Ishikawa (cell line): ENCODE data around the gene MRPS23.
A peak's percentile ranks its signal among the peaks of the same experiment; 100 is the strongest.

ENCODE experiments used
- CEBPB ChIP-seq: IDR thresholded peaks from 2 replicates; pipeline ENCODE4 v1.6.1; 2012
- CREB1 ChIP-seq: IDR thresholded peaks from 2 replicates; pipeline ENCODE4 v1.6.1; 2012; ENCODE audit warnings: low read depth
- EGR1 ChIP-seq: IDR thresholded peaks from 2 replicates; pipeline ENCODE4 v1.6.1; 2012
- EP300 ChIP-seq: IDR thresholded peaks from 2 replicates; pipeline ENCODE4 v1.6.1; 2012; ENCODE audit warnings: borderline replicate concordance
- FOXM1 ChIP-seq: IDR thresholded peaks from 2 replicates; pipeline ENCODE4 v1.6.1; 2012; ENCODE audit warnings: low read depth, borderline replicate concordance
- MAX ChIP-seq: IDR thresholded peaks from 2 replicates; pipeline ENCODE4 v1.6.1; 2012
- NFIC ChIP-seq: IDR thresholded peaks from 2 replicates; pipeline ENCODE4 v1.6.1; 2012
- RAD21 ChIP-seq: IDR thresholded peaks from 2 replicates; pipeline ENCODE4 v1.6.1; 2012; ENCODE audit warnings: low read depth
- REST ChIP-seq: IDR thresholded peaks from 2 replicates; pipeline ENCODE4 v1.6.1; 2012; ENCODE audit warnings: low read depth, mild to moderate bottlenecking
- TAF1 ChIP-seq: IDR thresholded peaks from 2 replicates; pipeline ENCODE4 v1.6.1; 2012; ENCODE audit warnings: low read depth, mild to moderate bottlenecking
- TCF12 ChIP-seq: IDR thresholded peaks from 2 replicates; pipeline ENCODE4 v1.6.1; 2012; ENCODE audit warnings: low read depth
- TEAD4 ChIP-seq: IDR thresholded peaks from 2 replicates; pipeline ENCODE4 v1.6.1; 2012
- USF1 ChIP-seq: IDR thresholded peaks from 2 replicates; pipeline ENCODE4 v1.6.1; 2012
- YY1 ChIP-seq: IDR thresholded peaks from 2 replicates; pipeline ENCODE4 v1.6.1; 2012; ENCODE audit warnings: low read depth
- ZBTB7A ChIP-seq: IDR thresholded peaks from 2 replicates; pipeline ENCODE4 v1.6.1; 2012; ENCODE audit warnings: low read depth

MRPS23 gene

GRCh38 chr17:57835333-57835900 lies 14.4 kb downstream of the MRPS23 start:
- no peak for TF ChIP-seq ZBTB7A
- no peak for TF ChIP-seq USF1
- no peak for TF ChIP-seq NFIC
- no peak for TF ChIP-seq TCF12
- no peak for TF ChIP-seq EP300
- no peak for TF ChIP-seq MAX
- TF ChIP-seq RAD21: no peak
- TF ChIP-seq EGR1: no peak
- no peak for TF ChIP-seq YY1
- no peak for TF ChIP-seq CEBPB
- no peak for TF ChIP-seq REST
- no peak for TF ChIP-seq CREB1
- TF ChIP-seq TEAD4: no peak

- TF ChIP-seq TAF1 (no peak), MAX (no peak), EGR1 (no peak)
Measured at GRCh38 chr17:57834146-57834741, 15.6 kb downstream of the MRPS23 start.

GRCh38 chr17:57833179-57833939 lies 16.5 kb downstream of the MRPS23 start:
- TF ChIP-seq EGR1: 0 out of 2 replicates have a peak, but pooled peaks have one; percentile 7
- TF ChIP-seq RAD21: peak; percentile 85
- no peak for TF ChIP-seq YY1

GRCh38 chr17:57832314-57833178 lies 17.3 kb downstream of the MRPS23 start:
- TF ChIP-seq REST (no peak), TCF12 (no peak), FOXM1 (no peak), EP300 (no peak), TAF1 (no peak), CEBPB (no peak), YY1 (no peak), EGR1 (no peak), USF1 (no peak), TEAD4 (no peak), NFIC (no peak), RAD21 (no peak), ZBTB7A (no peak)

- TF ChIP-seq ZBTB7A (no peak), NFIC (no peak), TAF1 (no peak), CEBPB (no peak), TEAD4 (no peak), EP300 (no peak), EGR1 (no peak), CREB1 (no peak), MAX (no peak), YY1 (no peak), RAD21 (no peak), FOXM1 (no peak), REST (no peak), USF1 (no peak), TCF12 (no peak)
Measured at GRCh38 chr17:57830880-57831279, 19.0 kb downstream of the MRPS23 start.
